ENCODE data around the gene ELOB.

Gene ELOB

GRCh38 chr16:2769100-2769529, 8.0 kb downstream of the ELOB start:
- TF ChIP-seq, protein P1, sequence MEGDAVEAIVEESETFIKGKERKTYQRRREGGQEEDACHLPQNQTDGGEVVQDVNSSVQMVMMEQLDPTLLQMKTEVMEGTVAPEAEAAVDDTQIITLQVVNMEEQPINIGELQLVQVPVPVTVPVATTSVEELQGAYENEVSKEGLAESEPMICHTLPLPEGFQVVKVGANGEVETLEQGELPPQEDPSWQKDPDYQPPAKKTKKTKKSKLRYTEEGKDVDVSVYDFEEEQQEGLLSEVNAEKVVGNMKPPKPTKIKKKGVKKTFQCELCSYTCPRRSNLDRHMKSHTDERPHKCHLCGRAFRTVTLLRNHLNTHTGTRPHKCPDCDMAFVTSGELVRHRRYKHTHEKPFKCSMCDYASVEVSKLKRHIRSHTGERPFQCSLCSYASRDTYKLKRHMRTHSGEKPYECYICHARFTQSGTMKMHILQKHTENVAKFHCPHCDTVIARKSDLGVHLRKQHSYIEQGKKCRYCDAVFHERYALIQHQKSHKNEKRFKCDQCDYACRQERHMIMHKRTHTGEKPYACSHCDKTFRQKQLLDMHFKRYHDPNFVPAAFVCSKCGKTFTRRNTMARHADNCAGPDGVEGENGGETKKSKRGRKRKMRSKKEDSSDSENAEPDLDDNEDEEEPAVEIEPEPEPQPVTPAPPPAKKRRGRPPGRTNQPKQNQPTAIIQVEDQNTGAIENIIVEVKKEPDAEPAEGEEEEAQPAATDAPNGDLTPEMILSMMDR (conservative IDR thresholded peaks at IDR 0.05), result no peak
- TF ChIP-seq ZFX (IDR thresholded peaks at IDR 0.05), result no peak
- H3K27ac ChIP-seq, result no peak overlapping the region

DNA sequence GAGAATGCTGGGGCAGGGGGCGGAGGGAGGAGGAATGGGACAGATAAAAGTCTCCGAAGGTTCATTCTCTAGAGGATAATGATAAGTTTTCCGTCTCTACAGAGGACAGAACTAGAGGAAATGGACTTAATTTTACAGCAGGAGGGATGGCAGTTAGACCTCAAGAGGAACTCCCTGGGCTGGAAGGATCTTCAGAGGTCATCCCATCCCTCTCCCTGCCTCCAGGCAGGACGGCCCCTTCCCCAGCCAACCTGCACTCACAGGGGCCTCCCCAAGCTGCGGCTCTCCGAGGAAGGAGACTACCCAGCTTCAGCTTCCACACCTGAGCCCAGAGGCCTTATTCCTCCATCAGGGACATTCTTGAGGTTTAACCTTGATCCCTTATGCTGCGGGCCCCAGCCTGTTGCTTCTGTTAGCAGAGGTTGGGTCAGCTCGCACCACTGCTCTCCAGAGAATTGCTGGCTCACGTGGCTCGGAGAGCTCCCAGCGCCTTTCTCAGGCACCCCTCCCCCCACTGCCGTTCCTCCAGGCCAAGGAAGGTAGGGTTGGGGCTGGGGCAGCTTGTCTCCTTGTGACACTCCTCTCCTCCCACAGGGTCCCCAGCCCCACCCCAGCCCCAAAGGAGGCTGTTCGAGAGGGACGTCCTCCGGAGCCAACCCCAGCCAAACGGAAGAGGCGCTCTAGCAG, 8.5 kb downstream of the ELOB start:
- H3K27ac ChIP-seq, result no peak overlapping the region
- TF ChIP-seq ZFX (IDR thresholded peaks at IDR 0.05), result no peak
- TF ChIP-seq, protein P1 (conservative IDR thresholded peaks at IDR 0.05), result no peak

DNA sequence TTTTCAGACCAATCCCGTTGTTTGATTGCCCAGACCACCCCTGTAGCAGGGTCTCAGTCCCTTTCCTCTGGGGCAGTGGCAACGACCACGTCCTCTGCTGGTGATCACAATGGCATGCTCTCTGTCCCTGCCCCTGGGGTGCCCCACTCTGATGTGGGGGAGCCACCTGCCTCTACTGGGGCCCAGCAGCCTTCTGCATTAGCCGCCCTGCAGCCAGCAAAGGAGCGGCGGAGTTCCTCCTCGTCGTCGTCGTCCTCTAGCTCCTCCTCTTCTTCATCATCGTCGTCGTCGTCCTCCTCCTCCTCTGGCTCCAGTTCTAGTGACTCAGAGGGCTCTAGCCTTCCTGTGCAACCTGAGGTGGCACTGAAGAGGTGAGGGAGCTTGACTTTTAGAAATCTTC, 9.2 kb downstream of the ELOB start:
- TF ChIP-seq ZFX (IDR thresholded peaks at IDR 0.05), result no peak
- TF ChIP-seq, protein P1 (conservative IDR thresholded peaks at IDR 0.05), result no peak
- H3K27ac ChIP-seq, result no peak overlapping the region

- H3K27ac ChIP-seq, result no peak overlapping the region
- no peak for TF ChIP-seq ZFX (IDR thresholded peaks at IDR 0.05)
- TF ChIP-seq, protein P1 (conservative IDR thresholded peaks at IDR 0.05), result no peak
These were observed 9.8 kb downstream of the ELOB start for GRCh38 chr16:2767140-2767731.

DNA sequence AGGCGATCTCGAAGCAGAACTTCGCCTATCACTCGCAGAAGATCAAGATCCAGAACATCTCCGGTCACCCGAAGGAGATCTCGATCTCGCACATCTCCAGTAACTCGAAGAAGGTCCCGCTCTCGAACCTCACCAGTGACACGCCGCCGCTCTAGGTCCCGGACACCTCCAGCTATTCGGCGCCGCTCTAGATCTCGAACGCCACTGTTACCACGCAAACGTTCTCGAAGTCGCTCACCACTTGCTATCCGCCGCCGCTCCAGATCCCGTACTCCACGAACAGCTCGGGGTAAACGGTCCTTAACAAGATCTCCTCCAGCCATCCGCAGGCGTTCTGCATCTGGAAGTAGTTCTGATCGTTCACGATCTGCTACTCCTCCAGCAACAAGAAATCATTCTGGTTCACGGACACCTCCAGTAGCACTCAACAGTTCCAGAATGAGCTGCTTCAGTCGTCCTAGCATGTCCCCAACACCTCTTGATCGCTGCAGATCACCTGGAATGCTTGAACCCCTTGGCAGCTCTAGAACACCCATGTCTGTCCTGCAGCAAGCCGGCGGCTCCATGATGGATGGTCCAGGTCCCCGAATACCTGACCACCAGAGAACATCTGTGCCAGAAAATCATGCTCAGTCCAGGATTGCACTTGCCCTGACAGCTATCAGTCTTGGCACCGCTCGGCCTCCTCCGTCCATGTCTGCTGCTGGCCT, 10.5 kb downstream of the ELOB start:
- TF ChIP-seq, protein P1 (conservative IDR thresholded peaks at IDR 0.05), result no peak
- TF ChIP-seq ZFX (IDR thresholded peaks at IDR 0.05), result no peak
- H3K27ac ChIP-seq, result no peak overlapping the region

DNA sequence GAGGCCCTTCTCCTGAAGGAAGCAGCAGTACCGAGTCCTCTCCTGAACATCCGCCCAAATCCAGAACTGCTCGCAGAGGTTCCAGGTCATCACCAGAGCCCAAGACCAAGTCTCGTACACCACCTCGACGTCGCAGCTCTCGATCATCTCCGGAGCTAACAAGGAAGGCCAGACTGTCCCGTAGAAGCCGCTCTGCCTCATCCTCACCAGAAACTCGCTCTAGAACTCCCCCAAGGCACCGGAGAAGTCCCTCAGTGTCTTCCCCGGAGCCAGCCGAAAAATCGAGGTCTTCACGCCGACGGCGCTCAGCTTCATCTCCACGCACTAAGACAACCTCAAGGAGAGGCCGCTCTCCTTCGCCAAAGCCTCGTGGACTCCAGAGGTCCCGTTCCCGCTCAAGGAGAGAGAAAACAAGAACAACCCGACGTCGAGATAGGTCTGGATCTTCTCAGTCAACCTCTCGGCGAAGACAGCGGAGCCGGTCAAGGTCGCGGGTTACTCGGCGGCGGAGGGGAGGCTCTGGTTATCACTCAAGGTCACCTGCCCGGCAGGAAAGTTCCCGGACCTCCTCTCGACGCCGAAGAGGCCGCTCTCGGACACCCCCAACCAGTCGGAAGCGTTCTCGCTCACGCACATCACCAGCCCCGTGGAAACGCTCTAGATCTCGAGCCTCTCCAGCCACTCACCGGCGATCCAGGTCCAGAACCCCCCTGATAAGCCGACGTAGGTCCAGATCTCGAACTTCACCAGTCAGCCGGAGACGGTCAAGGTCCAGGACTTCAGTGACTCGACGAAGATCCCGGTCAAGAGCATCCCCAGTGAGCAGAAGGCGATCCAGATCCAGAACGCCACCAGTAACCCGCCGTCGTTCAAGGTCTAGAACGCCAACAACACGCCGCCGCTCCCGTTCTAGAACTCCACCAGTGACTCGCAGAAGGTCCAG, 11.3 kb downstream of the ELOB start:
- TF ChIP-seq, protein P1 (conservative IDR thresholded peaks at IDR 0.05), result no peak

More for the DNA sequence above, 11.3 kb downstream of the ELOB start:
- H3K27ac ChIP-seq, result no peak overlapping the region
